Articular chondrocyte of knee joint (primary cell): ENCODE data around the gene APBA2. TPM values are rescaled to one million over a fixed set of nuclear protein-coding genes. Genes with fewer than 3 reads are reported as not detected.

Source experiments
- total RNA-seq: library from RNA; depleted of rRNA; stranded (reverse); fragments of >200 nt; gene quantifications from 2 replicates; pipeline ENCODE4 v1.2.3, GENCODE V29; 2012

APBA2 gene
- 2.2 and 2.6 TPM in 2 replicates for total RNA-seq

GRCh38 chr15:28885630-28886430 lies at the start of gene APBA2:
APBA2 (plus strand) TSS chr15:28885974; CDS start chr15:29053885, 167,911 bp downstream.

GRCh38 chr15:28848521-28848920 lies 37.3 kb upstream of the APBA2 start, which contains the start of gene GOLGA6L7:
GOLGA6L7 (minus strand) TSS chr15:28848644; CDS start chr15:28848549, 95 bp downstream.

Other genes starting within 250 kb of the APBA2 start
- gene GOLGA8M, start 173.6 kb upstream of the APBA2 start, total RNA-seq, result 1.0 and 2.9 TPM in 2 replicates
- not detected in 2 replicates for gene GOLGA6L7, start 37.3 kb upstream of the APBA2 start, total RNA-seq